ENCODE results near the gene FHL5.

FHL5 gene

DNA sequence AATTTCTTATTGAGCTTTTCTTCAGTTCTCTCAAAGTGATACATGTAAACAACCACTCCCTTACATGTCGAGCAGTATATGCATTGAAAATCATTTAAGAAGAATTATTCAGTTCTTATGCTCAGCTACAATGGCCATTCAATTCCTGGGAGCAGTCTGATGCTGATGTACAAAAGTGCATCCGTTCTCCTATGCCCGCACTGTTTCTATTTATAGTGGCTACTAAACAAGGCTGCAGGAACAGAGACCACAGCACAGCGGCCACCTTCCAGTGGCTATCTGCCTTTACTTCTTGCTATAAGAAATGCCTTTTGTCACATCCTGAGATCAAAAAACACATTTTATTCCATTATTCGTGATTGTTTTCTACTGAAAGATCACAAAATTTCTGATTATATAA, 82.2 kb downstream of the FHL5 start:
- ChIA-PET POLR2A (no interaction called here), CTCF (no interaction called here)
- DNase-seq (ENCODE audit: low read depth, low spot score), result no peak
- H3K4me3 ChIP-seq (ENCODE audit: low read depth, low read length), result no peak overlapping the region
- TF ChIP-seq, protein P1, sequence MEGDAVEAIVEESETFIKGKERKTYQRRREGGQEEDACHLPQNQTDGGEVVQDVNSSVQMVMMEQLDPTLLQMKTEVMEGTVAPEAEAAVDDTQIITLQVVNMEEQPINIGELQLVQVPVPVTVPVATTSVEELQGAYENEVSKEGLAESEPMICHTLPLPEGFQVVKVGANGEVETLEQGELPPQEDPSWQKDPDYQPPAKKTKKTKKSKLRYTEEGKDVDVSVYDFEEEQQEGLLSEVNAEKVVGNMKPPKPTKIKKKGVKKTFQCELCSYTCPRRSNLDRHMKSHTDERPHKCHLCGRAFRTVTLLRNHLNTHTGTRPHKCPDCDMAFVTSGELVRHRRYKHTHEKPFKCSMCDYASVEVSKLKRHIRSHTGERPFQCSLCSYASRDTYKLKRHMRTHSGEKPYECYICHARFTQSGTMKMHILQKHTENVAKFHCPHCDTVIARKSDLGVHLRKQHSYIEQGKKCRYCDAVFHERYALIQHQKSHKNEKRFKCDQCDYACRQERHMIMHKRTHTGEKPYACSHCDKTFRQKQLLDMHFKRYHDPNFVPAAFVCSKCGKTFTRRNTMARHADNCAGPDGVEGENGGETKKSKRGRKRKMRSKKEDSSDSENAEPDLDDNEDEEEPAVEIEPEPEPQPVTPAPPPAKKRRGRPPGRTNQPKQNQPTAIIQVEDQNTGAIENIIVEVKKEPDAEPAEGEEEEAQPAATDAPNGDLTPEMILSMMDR (IDR thresholded peaks at IDR 0.05; ENCODE audit: insufficient read depth, low read length, missing control alignments), result no peak

DNA sequence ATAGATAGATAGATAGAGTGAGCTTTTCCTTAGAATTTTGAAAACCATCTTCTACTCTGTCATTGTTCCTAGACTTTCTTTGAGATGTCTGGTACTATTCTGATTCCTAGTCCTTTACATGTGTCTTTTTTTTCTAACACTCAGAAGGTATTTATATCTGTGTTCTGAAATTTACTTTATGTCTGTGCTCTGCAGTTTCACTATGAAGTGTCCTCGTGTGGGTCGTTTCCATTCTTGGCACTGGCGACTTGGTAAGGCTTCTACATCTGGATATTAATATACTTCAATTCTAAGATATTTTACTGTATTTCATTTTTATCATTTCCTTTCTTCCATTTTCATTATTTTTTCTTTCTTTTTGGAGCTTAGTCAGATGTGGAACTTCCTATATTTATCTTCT, 87.0 kb downstream of the FHL5 start:
- POLR2A ChIA-PET, result no interaction called here
- CTCF ChIA-PET, result no interaction called here
- TF ChIP-seq, protein P1 (IDR thresholded peaks at IDR 0.05; ENCODE audit: insufficient read depth, low read length, missing control alignments), result no peak
- no peak for DNase-seq (ENCODE audit: low read depth, low spot score)
- no peak overlapping the region for H3K4me3 ChIP-seq (ENCODE audit: low read depth, low read length)

GRCh38 chr6:96651816-96652215, 88.9 kb downstream of the FHL5 start:
- H3K4me3 ChIP-seq (ENCODE audit: low read depth, low read length), result no peak overlapping the region
- DNase-seq (ENCODE audit: low read depth, low spot score), result no peak
- ChIA-PET POLR2A (no interaction called here), CTCF (no interaction called here)
- TF ChIP-seq, protein P1 (IDR thresholded peaks at IDR 0.05; ENCODE audit: insufficient read depth, low read length, missing control alignments), result no peak

DNA sequence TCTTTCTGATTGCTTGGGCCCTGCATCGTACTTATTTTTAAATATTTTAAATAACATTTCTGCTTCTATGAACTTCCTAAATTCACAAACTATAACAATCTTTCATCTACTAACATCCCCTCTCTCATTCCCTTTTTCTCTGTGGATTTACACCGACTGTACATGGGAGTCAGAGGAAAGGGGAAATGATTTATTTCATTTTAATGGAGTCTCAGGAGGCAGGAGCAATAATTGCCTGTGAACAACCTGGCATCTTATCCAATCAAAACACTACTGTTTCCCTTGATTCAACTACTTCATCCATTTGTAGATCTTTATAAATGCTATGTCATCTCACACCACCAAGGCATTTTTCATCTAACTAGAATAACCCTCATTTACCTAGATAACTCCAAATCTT, 89.6 kb downstream of the FHL5 start:
- no peak for DNase-seq (ENCODE audit: low read depth, low spot score)
- ChIA-PET CTCF (no interaction called here), POLR2A (no interaction called here)
- no peak overlapping the region for H3K4me3 ChIP-seq (ENCODE audit: low read depth, low read length)
- TF ChIP-seq, protein P1 (IDR thresholded peaks at IDR 0.05; ENCODE audit: insufficient read depth, low read length, missing control alignments), result no peak

DNA sequence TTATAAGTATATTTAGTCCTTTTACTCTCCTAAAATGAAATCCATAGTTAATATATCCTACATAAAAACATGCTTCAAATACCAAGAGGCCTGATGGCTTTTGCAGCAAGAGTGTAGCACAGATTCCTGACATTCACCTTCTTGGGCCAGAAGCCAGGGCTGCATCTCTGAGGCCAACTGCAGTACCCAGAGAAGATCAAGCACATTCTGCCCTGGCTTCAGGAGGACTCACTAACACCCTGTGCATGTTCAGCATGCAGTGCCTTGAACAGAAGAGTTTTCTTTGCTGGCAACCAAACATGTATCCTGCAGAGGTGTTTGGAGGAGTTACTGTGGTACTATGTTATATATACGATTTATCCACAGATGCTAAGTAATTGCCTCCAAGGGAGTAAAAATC, 90.3 kb downstream of the FHL5 start:
- ChIA-PET POLR2A (no interaction called here), CTCF (no interaction called here)
- H3K4me3 ChIP-seq (ENCODE audit: low read depth, low read length), result no peak overlapping the region
- TF ChIP-seq, protein P1 (IDR thresholded peaks at IDR 0.05; ENCODE audit: insufficient read depth, low read length, missing control alignments), result no peak
- DNase-seq (ENCODE audit: low read depth, low spot score), result no peak

GRCh38 chr6:96656567-96656966, 93.6 kb downstream of the FHL5 start:
- ChIA-PET CTCF (no interaction called here), POLR2A (no interaction called here)
- TF ChIP-seq, protein P1 (IDR thresholded peaks at IDR 0.05; ENCODE audit: insufficient read depth, low read length, missing control alignments), result no peak
- H3K4me3 ChIP-seq (ENCODE audit: low read depth, low read length), result no peak overlapping the region
- no peak for DNase-seq (ENCODE audit: low read depth, low spot score)
